GM21529 (cell line): ENCODE results near the gene POLD4.
"Not testable (repeated sequence)": the region's sequence is repeated elsewhere in the genome, so short reads cannot be mapped to it uniquely, and the experiment has no call there.

Experiments used
- ATAC-seq: cut with Tn5 transposase; IDR thresholded peaks from one replicate; pipeline ENCODE4 v1.9.1; 2021; ENCODE audit not compliant: unreplicated experiment

The POLD4 gene

DNA sequence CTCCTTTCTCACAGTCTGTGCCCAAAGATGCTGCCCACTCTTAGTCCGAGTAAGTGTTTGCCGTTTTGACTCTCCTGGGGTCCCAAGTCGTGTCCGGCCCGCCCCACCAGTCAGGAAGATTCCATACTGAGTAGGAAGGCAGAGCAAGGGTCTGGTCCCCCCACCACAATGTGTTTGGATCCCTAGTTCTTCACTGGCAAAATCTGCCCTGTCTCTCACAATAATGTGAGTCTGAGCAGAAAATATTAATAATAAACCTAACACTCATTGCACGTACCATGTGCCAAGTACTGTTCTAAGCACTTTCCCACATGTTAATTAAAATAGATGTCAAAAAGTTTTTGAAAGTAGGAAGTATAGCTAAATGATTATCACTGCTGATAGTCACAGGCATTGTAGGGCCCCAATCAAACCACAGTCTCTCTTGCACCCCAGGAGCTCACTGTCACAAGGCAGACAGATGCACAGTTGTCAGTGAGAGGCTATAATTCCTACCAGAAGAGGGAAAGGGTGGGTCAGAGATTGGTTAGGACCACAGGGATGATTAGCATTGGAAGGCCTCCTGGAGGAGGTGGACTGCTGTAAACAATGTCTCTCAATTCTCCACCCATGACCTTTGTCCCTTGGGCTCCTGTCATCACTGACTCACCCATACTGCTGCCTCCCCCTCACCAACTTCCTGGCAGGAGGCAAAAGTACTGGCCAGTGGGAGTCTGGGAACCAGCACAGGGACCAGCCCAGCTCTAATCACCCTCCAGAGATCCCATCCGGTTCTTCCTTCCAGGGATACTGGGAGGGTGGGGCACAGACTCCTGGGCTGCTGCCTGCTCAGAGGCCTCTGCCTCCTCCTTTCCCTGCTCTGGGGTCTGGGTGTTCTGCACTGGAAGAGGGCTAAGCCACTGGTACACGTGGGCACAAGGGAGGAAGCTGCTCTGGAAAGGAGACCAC lies 1.0 kb upstream of the POLD4 start:
- ATAC-seq = no peak

DNA sequence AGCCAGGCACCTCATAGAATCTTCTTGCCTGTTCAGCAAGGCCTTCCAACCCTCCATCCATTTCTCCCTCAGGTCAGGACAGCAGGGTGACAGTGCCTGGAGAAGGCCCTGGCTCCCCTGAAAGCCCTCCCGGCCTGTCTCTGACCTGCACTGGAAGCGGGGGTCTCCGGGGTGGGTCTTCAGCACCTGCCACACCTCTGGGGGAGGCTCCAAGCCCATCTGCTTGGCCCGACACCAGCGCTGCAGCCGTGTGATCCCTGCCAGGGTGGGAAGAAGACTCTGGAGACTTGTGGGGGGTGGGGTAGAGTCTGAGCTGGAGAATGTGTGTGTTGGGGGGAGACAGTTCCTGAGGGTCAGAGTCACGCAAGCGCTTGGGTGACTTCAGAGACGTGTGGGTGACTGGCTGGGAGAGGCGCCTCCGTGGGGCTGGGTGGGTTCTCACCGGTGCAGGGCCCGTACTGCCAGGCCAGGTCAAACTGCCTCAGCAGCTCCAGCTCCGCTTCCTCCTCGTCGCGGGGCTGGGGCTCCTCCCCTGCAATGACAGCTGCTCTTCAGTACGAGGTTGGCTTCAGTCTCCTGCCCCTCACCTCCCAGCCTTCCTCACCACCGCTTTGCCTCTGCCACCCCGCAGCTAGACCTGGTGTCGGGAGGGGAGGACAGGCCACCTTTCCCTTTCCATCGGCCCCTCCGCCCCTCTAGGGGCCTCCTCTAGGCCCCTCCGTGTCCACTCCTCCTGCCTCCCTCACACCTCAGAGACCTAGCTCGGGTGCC lies 615 bp downstream of the POLD4 start:
- ATAC-seq = peak; percentile 9

DNA sequence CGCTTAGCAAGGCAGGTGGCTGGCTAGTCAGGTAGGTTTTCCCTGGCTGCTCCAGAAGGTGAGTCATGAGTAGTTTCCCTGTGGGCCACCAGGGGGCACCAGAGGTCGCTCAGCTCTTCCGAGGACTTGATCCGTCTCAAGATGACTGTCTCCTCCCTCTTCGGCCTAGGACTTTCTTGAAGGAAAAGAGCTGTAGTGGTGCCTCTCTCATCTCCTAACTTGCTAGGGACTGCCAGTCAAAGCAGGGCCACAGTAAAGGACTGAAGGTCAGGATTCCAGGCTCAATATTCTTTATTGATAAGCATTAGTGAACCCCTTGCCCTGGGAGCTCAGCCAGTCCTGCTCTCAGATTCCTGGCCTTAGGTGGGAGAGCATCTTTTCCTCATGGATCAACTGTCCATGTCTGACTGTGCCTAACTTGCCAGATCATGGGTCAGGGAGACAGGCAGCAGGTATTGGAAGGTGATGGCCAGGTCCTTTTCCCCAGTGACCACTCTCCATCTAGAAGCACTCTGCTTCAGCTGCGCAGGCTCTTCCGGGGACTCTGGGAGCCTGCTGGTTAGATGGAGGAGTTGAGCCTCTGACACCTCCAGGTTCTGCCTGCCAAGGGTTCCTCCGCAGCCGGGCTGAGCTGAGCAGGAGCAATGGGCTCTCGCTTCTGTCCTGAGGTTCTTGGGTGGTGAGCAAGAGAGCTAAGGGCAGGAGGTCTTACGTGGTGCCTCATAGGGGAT lies 1.9 kb downstream of the POLD4 start:
- no peak for ATAC-seq

DNA sequence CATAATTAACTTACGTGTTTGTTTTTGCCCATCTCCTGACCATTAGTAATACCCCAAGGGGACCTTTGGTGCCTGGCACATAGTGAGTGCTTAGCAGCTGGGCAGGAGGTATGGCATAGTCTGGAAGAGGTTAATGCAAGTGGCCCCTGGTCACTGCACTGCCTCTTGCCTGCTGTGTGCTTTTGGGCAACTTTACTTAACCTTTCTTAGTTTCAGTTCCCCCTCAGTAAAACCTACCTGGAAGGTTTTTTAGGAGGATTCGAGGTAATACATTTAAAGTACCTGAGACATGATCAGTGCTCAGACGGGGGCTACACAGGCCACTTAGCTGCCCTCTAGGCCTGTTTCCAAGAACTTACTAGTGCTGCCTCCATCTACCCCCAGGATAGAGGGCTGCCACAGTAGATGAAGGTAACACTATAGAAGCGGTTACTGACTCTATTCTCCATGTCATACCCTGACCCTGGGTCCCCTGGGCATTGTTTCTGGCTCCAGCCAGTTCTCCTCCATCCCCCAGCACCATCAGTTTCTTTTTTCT lies 3.3 kb downstream of the POLD4 start:
- ATAC-seq = no peak

DNA sequence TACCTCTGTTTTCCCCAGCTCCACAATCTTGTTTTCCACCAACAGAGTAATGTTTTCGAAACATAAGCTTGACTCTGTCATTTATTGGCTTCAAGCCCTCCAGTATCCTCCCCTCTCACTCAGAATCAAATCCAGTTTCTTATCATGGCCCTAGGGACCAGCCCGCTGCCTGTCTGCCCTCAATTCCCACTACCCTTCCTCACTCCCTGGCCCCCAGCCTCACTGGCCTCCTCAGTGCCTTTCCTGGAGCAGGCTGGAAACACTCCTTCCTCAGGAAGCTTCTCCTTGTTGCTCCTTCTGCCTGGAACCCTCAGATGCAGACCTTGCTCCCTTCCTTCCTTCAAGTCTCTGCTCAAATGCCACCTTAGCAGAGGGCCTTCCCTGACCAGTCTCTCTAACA lies 3.9 kb downstream of the POLD4 start:
- no peak for ATAC-seq

DNA sequence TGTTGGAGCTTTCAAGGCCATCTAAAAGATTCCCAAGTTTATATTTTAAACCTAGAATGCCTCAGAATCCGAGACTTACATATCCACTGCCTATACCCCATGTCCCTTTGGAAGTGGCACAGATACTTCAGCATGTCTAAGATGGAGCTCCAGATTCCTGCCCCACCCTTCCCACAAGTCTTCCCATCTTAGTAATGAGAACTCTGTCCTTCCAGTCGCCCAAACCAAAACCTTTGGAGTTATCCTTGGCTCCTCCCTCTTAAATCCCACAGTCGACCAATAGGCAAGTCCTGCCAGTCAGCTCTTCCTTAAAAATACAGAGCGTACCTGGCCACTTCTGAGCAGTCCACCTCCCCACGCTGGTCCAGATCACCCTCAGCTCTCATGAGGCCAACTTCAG lies 4.3 kb downstream of the POLD4 start:
- no peak for ATAC-seq

DNA sequence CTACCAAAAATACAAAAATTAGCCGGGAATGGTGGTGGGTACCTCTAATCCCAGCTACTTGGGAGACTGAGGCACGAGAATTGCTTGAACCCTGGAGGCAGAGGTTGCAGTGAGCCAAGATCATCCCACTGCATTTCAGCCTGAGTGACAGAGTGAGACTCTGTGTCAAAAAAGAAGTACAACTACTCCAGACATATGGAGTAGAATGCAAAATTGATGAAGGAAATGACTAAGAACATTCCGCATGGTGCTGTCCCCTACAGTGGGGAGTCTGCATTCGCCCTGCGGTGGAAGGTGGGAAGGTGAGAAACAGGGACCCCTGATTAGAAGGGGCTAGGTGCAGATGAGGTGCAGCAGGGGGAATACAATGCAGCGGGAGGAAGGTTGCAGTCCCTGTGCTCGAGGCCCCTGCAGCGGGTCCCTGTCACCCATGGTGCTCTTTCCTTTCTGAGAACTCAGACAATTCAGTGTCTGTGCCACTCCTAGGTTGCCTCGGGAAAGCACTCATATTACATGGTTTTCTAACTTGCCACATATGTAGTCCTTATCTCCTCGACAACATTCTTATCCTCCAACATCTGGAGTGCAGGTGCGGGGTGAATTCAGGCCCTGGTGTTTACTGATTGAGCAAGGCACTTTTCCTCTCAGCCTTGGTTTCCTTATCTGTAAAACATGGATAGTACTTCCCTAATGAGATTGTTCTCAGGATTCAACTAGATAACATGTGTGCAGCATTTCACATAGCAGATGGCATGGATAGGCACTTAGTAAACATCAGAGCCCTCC lies 5.2 kb downstream of the POLD4 start:
- ATAC-seq = no peak

DNA sequence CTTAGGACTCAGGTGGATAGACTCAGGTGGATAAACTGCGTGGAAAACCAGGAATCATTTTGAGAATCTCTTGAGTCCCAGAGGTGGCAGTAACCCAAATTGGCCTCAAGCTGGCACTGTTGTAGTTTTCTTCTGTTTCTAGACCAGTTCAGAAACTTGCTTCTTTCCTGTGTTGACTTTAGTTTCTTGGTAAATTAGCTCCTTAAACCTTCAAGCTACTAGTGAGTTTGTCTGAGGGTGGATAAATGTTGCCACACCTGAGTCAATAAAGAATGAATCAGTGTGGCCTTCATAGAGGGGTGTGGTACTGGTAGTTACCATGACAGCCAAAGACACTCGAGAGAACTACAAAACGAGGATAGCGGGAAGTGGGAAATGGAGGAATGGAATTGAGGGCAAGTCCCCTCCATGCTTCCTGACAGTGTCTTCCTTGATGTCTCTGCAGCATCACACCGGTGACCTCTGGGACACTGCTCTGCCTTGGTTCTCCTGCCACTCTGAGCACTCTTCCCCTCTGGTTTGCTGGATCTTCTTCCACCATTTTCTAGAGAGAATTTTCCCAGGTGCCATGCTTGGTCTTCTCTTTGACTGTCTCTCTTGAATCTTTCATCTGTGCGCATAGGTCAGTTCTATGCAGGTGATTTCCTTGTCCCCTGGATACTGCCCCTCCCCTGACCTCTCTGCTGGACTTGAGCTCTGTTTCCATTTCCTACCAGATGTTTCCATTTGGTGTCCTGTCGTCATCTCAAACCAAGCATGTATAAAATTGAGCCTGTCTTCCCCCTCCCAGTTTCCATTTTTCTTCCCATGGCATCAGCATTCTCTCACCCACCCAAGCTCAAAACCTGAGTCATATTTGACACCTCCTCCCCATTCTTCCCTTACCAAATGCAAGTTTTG lies 7.2 kb downstream of the POLD4 start:
- no peak for ATAC-seq

DNA sequence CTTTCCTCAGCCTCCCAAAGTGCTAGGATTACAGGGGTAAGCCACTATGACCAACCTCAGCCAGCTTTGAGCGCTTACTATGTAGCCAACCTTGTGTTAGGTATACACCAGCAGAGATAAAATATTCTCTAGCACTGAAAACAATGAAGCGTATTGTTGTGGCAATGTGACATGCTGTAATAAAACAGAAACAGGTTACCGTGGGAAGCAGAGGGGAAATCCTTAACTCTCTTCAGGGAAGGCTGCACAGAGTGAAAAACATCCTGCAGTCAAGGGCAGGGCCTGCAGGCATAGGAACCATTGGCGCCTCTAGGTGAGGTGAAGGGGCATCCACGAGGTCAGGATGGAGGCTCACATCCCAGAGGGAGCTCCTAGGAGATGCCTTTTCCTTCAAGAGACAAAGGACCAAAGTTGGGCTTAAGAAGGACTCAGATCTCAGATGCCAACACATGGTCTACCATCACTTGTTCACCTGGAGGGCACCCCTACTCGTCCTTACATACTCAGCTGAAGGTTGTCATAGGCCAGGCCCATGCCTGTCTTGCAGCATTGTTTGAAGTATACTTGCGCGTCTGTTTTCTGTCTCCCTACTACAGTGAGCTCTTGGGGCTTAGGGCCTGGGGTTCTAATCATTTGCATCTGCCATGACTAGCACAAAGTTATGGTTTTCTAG lies 8.0 kb downstream of the POLD4 start:
- ATAC-seq = no peak

DNA sequence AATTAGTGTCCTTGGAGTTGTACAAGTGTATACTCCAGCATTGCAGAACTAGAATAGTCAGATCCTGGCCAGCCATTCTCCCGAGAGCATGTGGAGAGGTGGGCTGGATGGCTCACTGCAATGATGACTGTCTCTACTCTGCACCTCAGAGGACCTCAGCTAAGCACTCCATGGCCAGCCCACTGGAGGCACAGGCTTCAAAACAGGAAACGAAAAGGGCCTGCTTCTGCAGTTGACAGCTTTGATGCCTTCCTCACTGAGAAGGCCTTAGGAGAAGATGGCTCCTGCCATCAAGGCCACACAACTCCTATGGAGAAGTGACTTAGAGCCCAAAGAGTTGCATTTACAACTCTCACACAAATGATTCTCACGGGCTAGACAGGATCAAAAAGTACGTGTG lies 9.1 kb downstream of the POLD4 start:
- ATAC-seq = no peak

DNA sequence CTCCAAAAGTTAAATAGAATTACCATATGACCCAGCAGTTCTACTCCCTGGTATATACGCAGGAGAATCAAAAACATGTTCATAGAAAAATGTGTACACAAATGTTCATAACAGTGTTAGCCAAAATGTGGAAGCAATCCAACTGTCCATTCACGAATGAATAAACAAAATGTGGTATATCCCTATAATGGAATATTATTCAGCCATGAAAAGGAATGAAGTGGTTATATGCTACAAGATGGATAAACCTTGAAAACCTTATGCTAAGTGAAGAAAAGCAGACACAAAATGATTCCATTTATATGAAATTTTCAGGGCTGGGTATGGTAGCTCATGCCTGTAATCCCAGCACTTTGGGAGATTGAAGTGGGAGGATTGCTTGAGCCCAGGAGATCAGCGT lies 16.1 kb downstream of the POLD4 start:
- ATAC-seq = no peak

DNA sequence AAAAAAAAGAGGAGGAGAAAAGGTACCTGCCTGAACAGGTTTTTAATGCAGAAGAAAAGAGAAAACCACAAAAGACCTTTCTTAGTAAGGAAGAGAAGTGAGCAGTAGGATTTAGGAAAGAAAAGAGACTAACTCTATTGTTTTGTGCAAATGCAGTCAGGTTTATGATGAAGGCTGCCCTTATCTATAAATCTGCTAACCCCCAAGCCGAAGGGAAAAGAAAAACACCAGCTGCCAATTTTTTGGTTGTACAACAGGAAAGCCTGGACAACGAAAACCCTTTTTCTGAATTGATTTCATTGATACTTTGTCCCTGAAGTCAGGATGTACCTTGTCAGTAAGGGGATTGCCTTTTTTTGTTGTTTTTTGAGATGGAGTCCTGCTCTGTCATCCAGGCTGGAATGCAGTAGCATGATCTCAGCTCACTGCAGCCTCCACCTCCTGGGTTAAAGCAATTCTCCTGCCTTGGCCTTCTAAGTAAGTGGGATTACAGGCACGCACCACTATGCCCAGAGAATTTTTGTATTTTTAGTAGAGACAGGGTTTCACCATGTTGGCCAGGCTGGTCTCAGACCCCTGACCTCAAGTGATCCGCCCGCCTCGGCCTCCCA lies 21.2 kb downstream of the POLD4 start:
- no peak for ATAC-seq

DNA sequence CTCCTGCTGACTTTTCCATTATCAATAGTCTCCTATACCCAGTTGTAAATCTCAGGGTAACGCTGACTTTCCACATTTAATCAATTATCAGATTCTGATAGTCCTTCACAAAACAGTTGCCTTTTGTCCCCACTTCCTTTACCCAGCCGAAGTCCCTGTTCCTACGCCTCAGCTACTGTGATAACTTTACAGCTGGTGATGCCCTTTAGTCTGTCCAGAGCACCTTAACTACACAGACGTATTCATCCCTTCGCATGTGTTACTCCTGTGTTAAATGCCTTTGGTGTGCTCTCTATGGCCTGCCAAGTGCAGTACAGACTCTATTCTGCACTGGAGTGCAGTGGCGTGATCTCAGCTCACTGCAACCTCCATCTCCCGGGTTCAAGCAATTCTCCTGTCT lies 29.8 kb downstream of the POLD4 start:
- no peak for ATAC-seq

DNA sequence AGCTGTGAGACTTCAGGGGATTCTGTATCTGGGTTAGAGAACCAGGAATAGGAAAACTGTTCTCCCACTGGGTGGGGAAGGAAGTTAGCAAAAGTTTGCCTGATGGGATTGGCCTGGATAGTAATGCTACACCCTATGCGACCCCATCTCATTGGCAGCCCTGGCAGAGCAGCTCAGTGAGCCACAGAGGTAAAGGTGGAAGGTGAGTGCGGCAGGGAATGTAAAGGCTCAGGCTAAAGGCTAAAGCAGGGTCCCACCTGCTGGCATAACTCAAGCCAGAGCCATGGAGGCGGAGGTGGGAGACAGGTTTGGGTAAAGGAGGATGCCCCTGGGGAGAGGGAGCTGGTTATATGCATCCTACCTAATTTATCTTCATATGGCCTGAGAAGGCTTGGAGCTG lies 31.3 kb downstream of the POLD4 start:
- no peak for ATAC-seq

DNA sequence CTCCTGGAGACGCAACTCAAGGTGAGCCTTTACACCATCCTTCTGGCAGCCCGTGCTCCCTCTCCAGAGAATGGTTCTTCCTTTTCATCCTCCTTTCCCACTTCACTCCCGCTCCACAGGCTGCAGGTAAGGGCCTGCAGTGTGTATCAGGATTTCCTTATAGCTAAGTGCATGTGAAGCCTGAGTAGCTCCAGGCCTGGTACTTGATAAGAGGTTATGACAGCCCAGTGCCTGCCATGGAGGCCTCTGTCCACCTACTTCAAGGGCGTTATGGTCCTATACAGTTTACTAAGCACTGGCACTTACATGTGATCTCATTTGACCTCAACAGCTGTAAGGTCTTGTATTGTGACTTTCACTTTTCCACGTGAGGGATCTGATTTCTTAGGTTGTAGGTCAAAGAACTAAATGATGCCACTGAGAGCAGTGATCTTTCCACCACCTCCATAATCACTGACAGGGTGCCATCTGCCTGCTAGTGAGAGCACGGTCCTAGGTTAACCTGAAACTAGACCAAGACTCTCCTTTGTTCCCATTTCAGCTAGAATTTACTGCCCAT lies 32.0 kb downstream of the POLD4 start:
- ATAC-seq = no peak

DNA sequence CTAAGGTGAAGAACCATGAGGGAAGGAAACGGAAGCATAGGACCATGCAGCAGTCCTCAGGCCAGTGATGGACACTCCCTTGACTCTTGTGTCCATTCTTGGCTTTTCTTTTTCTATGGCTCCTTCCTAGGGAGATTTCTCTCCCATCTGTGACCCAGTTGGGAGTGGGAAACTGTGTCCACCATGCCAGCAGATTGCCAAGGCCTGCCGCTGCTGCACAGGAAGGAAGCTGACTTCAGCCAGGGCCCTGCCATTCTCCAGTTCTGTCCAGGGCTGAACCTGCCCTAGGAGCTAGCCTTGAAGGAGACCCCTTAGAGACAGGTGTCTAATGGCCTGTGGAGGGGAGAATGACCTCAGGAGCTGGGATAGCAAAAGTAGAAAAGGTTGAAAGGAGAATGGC lies 32.7 kb downstream of the POLD4 start:
- ATAC-seq = no peak

DNA sequence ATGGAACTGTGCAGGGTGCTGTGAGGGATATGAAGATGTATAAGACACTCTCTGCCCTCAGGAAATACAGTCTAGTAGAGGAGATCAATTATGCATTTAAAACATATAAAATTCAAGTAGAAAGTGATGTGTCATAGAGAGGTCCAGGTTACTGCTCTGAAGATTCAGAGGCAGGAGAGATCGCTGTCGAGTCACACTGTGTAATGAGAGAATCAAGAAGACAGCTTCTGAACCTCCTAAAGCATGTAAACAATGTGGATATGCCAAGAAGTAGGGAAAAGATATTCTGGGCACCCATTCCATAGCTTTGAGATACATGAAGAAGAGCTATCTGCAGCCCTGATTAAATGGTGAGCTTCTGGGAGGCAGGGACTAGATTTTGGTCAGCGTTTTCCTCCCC lies 33.3 kb downstream of the POLD4 start:
- no peak for ATAC-seq

DNA sequence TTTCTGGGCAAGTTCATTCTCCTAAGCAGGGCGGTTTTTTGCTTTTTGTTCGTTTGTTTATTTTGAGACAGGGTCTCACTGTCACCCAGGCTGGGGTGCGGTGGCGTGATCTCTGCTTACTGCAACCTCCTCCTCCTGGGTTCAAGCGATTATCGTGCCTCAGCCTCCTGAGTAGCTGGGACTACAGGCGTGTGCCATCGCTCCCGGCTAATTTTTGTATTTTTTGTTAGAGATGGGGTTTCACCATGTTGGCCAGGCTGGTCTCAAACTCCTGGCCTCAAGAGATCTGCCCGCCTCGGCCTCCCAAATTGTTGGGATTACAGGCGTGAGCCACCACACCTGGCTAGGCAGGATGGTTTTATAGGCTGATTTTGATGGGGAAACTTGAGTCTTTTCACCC lies 34.5 kb downstream of the POLD4 start:
- not testable (repeated sequence) for ATAC-seq
